ENCODE data around the gene MTUS2. TPM values are rescaled to one million over a fixed set of nuclear protein-coding genes. Genes with fewer than 3 reads are reported as not detected.

Gene MTUS2
- total RNA-seq, 1 donor from 2014 or later, result 106 TPM

GRCh38 chr13:29465741-29466293, 645.7 kb downstream of the MTUS2 start:
- peak; percentile 82 for DNase-seq (ENCODE audit: missing footprints)
- peak; percentile 73 for ATAC-seq
- intact Hi-C loops (cut with DNase I), result loop anchor here (2.0 kb wide), 1 partner anchor 31 kb away; no protein-coding TSS in a partner anchor

DNA sequence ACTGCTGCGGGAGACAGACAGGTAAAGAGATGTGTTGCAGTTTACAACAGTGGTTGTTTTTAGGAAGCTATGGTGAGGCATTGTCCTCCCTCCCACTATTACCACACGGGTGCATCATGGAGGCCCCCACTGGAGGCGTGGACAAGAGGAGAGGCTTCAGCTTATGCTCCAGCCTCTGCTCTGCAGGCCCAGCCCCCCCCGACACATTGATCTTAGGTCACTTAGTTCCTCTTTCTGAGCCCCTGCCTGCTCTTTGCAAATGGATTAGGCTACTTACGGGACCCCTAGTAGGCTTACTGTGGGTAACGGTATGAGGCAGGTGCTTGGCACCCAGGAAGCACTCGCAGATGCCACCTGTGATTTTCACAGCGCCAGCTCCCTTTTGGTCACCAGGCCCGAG, 651.4 kb downstream of the MTUS2 start:
- ATAC-seq, result no peak

DNA sequence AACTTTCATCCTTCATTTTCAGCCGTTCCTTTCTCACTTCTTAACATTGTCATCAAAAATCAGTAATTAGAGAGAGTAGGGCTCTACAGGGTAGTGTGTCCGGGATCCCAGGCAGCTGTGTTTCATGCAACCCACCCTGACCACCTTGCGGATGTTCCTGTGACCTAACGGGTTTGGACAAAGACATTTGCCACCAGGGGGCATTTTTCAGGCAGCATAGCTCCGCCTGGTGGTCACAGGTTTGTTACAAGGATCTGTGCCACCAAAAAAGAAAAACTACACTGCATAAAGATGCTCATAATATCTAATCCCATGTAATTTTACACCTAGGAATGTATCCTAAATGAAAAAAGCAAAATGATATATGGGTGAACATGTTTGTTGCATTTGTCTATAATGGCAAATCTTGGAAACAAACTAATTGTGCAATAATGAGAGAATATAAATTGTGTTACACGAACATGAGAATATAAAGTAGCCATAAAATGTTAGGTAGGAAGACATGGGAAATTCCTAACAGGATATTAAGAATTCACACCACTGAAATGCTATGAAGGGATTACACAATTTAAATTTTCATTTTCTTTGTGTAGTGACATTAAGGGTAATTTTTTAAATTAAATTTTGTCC, 652.3 kb downstream of the MTUS2 start:
- intact Hi-C loops (cut with DNase I), result loop anchor here (5.0 to 10.0 kb wide), 2 partner anchors 45 to 88 kb away; no protein-coding TSS in a partner anchor
- ATAC-seq (no peak), DNase-seq (ENCODE audit: missing footprints) (no peak)

More for the DNA sequence above, 651.4 kb downstream of the MTUS2 start:
- no peak for DNase-seq (ENCODE audit: missing footprints)
- intact Hi-C loops (cut with DNase I), result loop anchor here (5.0 to 10.0 kb wide), 2 partner anchors 44 to 87 kb away; no protein-coding TSS in a partner anchor

- ATAC-seq, result no peak
- no peak for DNase-seq (ENCODE audit: missing footprints)
- intact Hi-C loops (cut with DNase I), result loop anchor here (5.0 to 10.0 kb wide), 2 partner anchors 46 to 88 kb away; no protein-coding TSS in a partner anchor
Measured at GRCh38 chr13:29473166-29473565, 653.0 kb downstream of the MTUS2 start.

DNA sequence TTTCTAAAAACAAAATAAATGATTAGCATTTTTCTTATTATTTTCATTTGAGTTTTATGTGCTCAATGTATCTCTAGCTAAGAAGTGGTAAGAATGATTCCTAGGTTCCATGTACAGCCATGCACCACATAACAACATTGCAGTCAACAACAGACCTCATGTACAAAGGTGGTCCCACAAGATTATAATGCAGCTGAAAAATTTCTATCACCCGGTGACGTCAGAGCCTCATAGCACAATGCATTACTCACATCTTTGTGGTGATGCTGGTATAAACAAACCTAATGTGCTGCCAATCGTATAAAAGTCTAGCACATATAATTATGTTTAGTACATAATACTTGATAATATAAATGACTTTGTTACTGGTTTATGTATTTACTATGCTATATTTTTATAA, 654.9 kb downstream of the MTUS2 start:
- no peak for ATAC-seq
- no peak for DNase-seq (ENCODE audit: missing footprints)
- intact Hi-C loops (cut with DNase I), result loop anchor here (5.0 to 10.0 kb wide), 2 partner anchors 48 to 90 kb away; no protein-coding TSS in a partner anchor

- no peak for ATAC-seq
- DNase-seq (ENCODE audit: missing footprints), result no peak
- intact Hi-C loops (cut with DNase I), result loop anchor here (10.0 kb wide), 1 partner anchor 91 kb away; no protein-coding TSS in a partner anchor
Measured at GRCh38 chr13:29476046-29476445, 655.9 kb downstream of the MTUS2 start.

DNA sequence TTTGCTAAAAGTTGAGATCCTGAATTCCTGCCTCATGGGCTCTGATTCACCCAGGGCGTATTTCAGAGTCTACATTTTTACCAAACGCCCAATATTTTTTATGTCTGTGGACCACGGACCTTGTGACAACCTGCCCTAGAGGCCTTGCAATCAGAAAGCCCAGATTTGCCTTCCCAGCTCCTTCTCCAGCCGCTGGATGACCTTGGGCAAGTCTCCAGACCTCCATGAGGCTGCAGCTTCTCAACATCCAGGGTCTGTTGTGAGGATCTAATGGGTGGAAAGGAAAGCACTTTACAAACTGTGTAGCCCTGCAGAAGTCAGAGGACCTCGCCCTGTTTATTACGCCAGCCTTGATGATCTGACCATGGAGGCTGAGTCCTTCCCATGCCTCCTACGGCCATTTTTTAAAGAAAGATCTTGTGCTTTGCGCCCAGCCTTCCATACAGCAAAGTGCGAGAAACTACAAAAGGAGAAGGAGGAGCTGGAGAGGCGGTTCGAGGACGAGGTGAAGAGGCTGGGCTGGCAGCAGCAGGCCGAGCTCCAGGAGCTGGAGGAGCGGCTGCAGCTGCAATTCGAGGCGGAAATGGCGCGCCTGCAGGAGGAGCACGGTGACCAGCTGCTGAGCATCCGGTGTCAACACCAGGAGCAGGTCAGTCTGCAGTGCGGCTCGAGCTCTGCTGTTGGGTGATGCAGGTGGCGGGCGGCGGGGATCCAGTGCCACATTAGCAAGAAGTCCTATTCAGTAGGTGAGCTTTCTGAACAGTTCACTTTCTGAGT, 659.8 kb downstream of the MTUS2 start:
- ATAC-seq (no peak), DNase-seq (ENCODE audit: missing footprints) (no peak)
- intact Hi-C loops (cut with DNase I), result loop anchor here (10.0 kb wide), 1 partner anchor 95 kb away; no protein-coding TSS in a partner anchor

GRCh38 chr13:29480893-29481525, 660.9 kb downstream of the MTUS2 start:
- intact Hi-C loops (cut with DNase I), result no loop called here
- DNase-seq (ENCODE audit: missing footprints) (no peak), ATAC-seq (peak; percentile 60)

GRCh38 chr13:29481603-29482002, 661.5 kb downstream of the MTUS2 start:
- DNase-seq (ENCODE audit: missing footprints), result no peak
- intact Hi-C loops (cut with DNase I), result no loop called here
- ATAC-seq, result no peak

GRCh38 chr13:29482504-29482903, 662.4 kb downstream of the MTUS2 start:
- ATAC-seq (no peak), DNase-seq (ENCODE audit: missing footprints) (no peak)
- intact Hi-C loops (cut with DNase I), result no loop called here

DNA sequence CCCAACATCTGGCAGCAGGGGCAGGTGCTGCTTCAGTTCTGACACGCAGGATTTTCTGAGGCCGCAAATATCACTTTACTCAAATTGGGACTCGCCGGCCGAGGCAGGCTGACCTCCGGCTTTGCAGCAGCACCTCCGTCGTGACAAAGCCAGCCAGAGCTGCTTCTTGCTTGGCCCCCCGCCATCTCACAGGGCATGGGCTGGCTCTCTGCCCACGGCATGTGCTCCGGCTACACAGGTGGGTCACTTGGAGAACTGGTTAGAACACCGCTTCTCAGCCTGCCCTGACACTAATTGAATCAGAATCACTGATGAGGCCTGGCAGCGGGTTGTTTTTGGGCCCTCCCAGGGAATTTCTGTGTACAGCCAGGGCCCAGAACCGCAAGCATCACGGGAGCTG, 663.1 kb downstream of the MTUS2 start:
- DNase-seq (ENCODE audit: missing footprints) (no peak), ATAC-seq (peak; percentile 25)
- intact Hi-C loops (cut with DNase I), result no loop called here

DNA sequence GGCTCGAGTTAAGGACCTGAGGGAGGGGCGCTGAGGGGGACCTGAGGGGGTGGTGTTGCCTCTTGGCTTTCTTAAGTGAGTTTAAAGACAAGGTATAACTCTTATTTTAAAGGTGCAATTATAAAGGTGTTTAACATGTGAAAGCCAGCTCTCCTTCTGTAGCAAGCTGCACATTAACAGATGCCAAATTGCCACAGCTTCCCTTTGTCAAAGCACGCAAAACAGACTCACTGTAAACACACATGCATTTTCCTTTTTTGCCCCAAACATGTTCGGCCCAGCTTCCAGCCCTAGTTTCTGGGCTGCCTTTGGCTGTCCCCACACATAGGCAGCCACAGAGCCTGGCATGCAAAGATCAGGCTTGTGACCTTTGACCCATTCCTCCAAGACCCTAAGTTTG, 663.5 kb downstream of the MTUS2 start:
- intact Hi-C loops (cut with DNase I), result no loop called here
- DNase-seq (ENCODE audit: missing footprints) (no peak), ATAC-seq (no peak)

- intact Hi-C loops (cut with DNase I), result no loop called here
- DNase-seq (ENCODE audit: missing footprints), result no peak
- ATAC-seq, result no peak
Measured at GRCh38 chr13:29484236-29484635, 664.1 kb downstream of the MTUS2 start.

DNA sequence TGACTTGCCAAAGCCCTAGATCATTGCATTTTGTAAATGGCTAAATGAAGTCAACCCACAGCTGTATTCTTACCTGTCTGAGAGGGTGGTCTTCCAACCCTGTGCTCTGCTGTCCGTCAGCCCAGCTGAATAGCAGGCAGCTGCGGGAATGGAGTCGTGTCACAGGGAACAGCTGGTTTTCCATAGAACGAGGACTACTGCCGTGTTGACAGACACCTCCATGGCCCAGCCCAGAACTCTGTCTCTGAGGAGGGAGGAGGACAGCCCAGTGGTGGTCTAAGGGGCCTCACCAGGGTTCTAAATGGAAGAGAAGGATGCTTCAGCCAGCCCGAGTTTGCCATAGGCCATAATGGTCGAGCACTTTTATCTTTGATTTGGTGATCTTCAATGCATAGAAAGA, 664.7 kb downstream of the MTUS2 start:
- intact Hi-C loops (cut with DNase I), result no loop called here
- ATAC-seq, result no peak
- no peak for DNase-seq (ENCODE audit: missing footprints)

DNA sequence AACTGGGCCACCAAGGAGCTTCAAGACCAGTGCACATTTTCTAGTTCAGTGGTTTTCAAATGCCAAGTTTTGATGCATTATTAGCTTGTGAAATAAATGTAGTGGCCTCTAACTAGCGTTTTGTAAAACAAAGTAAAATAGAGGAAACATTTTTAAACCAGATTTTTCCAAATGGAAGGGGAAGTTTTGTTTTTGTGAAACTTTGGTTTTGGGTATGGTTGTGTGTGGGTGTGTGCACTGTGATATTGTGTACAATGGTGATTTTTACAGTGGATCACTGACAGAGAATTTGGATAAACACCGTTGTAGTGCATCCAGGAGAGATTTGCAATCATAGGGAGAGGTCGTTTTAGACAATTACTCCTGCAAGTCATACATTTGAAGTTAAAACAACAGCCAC, 666.4 kb downstream of the MTUS2 start:
- DNase-seq (ENCODE audit: missing footprints) (no peak), ATAC-seq (no peak)
- intact Hi-C loops (cut with DNase I), result no loop called here

- DNase-seq (ENCODE audit: missing footprints), result no peak
- ATAC-seq, result no peak
Measured at GRCh38 chr13:29487466-29488454, 667.6 kb downstream of the MTUS2 start.

DNA sequence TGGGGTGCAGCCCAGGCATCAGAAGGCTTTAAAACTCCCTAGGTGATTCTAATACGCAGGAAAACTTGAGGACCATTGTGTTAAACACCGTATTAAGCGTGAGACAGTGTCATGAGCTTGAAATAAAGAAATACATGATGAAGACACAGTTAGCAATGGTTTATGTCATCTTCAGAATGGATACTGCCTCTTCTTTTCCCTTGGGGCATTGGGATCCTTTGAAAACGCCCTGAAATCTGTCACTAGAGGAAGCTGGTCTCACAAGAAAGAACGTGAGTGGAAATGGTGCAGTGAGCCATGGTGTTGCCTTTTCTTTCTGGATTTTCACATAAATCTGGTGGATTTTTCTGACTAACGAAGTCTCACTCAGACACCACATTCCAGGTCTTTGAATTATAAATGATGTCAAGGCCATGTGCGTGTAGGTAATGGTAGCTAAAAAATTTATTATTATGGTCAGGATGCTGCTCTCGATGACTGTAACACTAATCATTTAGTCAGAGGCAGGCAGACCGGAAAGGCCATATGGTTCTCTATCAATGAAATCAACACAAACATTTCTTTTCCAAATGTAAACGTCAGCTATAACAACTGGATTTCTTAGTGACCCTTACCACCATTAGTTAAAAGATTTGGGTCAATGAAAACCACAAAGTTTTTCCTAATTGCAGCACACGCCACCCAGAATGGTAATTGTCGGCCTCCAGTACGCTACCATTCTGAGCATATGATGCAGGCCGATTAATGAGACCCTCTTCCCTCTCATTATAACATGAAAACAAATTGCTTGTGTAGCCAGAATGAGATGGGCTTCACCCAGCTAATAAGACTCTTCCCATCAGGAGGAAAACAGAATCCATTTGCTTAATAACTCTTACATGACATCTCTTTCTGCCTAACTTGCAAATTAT, 669.8 kb downstream of the MTUS2 start:
- intact Hi-C loops (cut with DNase I), result no loop called here
- ATAC-seq (no peak), DNase-seq (ENCODE audit: missing footprints) (no peak)

More at GRCh38 chr13:29487466-29488454, 667.6 kb downstream of the MTUS2 start:
- intact Hi-C loops (cut with DNase I), result no loop called here

Measured in Right ventricle myocardium inferior (tissue), 1 donor.